Measurements from ENCODE around the gene EMC6.

EMC6 gene

DNA sequence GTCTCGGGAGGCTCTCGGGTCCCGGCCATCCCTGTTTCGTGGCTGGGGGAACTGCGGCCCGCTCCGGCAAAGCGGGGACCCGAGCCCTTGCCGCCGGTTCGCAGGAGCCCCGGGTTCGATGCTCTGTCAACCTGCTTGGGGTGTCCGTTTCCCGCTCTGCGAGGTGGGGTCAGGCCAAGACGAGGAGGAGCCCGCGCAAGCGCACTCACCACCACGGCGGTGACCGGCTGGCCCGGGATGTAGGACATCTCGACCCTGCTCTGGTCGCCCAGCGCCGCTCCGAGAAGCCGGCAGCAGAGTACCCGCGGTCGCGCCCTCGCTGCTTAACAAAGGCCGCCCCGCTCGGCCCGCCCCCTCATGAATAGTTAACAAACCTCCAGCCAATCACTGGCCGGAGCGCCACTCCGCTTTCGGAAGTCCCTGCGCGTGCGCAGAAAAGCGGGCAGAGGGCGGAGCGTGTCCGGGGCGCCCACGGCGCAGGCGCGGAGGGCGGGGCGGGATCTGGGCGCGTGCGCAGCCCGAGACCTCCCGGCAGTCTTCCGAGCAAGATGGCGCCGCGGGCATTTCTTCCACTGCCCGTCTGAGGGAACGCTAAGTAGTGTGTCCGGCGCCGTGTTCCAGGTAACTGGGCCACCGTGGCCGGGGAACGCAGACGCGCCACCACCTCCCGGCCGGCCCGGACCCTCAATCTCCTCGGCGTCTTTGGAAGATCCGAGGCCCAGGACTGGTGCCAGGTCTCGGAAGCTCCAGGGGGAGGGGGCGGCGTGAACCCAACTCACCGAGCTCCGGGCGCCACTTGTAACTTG lies at the start of gene EMC6, which contains the start of gene TAX1BP3:
EMC6 (plus strand) TSS at position 534 of the 806 bp plus-strand sequence. CDS start 335 bp downstream, outside the sequence.
TAX1BP3 (minus strand) TSS at position 300 of the 806 bp plus-strand sequence; CDS start at position 248, 52 bp downstream.
- DNase-seq = peak; percentile 99

DNA sequence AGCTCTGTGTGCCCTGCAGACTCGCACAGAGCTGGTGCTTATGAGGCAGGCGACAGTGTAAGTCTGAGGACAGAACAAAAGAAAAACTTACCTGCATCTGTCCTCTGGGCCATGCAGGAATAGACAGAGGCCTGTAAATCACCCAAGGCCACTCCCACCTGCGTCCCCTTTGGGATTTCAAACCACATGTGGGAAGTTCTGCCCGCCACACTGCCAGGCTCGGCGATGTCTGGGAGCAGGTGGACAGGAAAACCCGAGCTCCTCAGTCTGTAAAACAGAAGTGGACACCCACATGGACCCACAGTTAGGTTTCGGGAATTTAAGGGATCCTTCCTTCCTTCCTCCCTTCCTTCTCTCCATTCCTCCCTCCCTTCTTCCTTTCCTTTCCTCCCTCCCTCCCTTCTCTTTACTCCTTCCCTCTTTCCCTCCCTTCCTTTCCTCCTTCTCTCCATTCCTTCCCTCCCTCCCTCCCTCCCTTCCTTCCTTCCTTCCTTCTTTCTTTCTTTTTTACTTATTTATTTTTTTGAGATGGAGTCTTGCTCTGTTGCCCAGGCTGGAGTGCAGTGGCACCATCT lies 47.4 kb upstream of the EMC6 start:
- no peak for DNase-seq

DNA sequence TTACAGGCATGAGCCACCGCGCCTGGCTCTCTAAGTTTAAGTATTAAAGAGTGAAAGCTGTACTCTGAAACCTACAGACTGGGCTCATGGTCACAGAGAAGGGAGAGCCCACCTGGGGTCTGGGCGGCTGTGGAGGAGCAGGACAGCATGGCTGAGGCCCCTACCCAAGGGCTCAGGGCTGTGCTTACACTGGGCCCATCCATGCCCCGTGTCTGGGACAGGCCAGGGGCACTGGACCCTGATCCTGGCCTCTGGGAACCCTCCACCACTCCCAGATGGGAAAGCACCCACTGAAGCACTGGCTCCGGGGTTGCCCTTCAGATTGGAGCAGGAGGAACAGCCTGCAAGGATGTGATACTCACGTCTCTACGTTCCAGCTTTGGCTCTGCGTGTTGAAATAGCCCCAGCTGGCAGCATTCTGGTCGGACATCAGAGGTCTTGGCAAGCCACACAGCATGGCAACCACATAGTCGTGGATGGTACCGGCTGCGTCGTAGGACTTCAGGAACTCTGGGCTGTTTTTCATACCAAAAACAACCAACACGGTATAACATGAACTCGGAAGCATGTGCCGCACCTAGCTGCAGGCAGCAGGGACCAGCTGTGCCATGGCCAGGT lies 45.5 kb upstream of the EMC6 start:
- no peak for DNase-seq

DNA sequence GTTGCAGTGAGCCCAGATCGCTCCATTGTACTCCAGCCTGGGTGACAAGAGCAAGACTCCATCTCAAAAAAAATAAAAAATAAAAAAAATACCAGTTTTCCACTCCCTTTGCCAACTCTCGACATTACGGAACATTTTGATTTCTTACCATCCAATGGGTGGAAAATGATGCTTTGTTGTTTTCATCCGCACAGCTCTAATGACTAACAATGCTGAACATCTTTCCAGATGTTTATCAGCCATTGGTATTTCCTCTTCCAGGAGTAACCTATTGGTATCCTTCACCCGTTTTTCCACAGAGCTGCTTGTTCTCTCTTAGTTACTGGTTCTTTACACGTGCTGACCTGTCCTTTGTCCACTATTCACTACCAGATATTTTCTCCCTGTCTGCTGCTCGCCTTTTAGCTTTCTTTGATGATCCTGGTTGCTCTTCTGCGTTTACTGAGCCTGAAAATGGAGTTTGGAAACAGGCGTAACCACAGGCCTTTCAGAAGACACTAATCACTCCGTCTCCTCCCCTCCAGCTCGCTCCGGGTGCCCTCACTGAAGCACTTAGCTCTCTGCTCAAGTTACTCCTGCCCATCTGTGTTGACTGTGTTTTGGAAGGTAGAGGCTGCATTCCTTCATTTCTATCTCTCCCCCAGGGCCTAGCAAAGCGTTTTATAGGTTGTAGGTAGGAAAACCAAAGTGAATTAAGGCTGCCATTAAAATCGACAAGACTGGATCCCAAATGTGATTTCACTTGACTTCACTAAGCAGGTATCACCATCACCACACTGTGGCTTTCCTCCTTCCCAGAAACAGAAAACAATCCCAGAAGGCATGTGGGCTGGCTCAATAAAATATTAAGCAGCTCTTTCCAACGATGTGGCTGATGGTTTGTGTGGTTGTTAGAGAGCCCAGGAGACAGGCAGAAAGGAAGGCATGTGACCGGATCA lies 41.5 kb upstream of the EMC6 start:
- no peak for DNase-seq

DNA sequence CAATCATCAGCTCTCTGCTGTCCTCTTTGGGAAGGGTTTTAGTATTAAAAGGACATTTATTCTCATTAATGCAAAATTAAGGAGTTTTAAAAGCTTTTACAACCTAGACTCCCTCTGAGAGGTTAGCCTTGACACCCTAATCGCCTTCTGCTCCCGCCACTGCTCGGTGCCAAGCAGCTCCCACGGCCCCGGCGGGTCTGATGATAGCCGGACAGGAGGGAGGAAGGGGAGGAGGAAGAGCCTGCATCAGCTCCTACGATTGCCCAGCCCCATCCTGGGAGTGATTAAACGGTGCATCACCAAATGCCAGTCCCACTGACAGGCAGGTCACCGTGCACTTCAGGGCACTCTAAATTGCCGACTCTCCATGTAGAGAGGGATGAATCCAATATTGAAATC lies 40.8 kb upstream of the EMC6 start:
- no peak for DNase-seq

DNA sequence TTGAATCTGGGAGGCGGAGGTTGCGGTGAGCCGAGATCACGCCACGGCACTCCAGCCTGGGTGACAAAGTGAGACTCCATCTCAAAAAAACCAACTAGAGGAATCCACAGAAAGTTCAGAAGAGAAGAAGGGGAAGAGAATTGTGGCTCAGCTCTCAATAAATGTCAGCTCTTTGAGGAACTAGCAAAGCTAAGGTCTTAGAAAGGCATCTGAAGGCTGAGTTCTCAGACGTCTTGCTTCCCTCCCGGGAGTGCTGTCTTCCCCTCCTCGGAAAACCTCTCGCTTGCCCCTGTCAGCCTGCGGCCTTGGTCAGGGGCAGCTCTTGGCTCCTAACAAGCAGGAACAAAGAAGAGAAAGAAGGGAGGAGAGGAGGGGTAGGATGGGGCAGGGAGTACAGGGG lies 37.8 kb upstream of the EMC6 start:
- no peak for DNase-seq

GRCh38 chr17:3632287-3632686 lies 36.3 kb upstream of the EMC6 start:
- DNase-seq = no peak

GRCh38 chr17:3635474-3636153 lies 33.0 kb upstream of the EMC6 start:
- no peak for DNase-seq

DNA sequence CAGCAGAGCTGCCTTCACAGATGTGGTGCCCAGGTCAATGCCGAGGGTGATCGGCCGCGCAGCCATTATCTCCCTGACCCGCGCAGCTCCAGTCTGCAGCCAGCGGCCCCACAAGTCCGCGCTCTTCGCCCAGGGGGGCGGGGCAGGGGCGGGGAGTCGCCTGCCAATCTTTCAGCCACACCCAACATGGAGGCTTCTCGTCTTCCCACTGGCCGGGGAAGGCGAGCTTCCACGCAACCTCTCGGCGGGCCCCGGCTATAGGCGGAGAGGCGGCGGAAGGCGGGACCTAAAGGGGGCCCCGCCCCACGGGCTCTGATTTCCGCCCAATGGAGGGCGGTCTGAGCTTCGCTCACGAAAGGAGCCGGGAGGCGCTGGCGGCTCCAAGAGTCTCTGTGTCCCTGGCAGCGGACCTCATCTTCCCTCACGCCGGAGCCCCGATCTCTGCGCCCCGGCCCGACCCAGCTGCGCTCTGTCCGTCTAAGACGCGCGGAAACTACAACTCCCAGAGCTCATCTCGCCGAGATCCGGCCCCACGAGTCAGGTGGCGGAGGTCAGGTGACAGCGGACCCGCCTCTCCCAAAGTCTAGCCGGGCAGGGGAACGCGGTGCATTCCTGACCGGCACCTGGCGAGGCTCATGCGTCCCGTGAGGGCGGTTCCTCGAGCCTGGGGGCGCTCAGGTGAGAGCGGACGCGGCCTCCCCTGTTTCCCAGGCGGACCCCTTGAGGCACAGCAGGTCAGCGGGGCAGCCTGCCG lies 32.3 kb upstream of the EMC6 start, which contains the start of the genes CTNS and SHPK:
CTNS (plus strand) TSS at position 607 of the 754 bp plus-strand sequence. CDS start 3,447 bp downstream, outside the sequence.
SHPK (minus strand) TSS at position 97 of the 754 bp plus-strand sequence; CDS start at position 66, 31 bp downstream.
- DNase-seq = peak; percentile 97

GRCh38 chr17:3636908-3637373 lies 31.7 kb upstream of the EMC6 start:
- no peak for DNase-seq

GRCh38 chr17:3639981-3640596 lies 28.5 kb upstream of the EMC6 start:
- DNase-seq = no peak

DNA sequence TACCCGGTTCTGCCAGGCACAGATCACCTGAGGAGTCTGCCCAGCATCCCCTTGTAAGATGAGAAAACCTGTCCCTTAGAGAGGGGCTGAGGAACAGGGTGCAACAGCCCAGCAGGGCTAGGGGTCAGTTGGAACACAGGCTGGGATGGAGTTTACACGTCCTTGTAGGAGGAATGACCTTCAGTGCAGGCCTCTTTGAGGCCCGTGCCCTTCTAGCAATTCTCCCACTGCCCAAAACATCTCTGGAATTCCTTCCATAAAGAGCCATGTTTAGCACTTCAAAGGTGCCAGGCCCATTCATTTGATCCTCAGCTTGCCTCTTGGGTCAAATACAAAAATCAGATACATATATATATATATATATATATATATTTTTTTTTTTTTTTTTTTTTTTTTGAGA lies 27.6 kb upstream of the EMC6 start:
- no peak for DNase-seq

GRCh38 chr17:3641717-3642486 lies 26.7 kb upstream of the EMC6 start:
- no peak for DNase-seq

DNA sequence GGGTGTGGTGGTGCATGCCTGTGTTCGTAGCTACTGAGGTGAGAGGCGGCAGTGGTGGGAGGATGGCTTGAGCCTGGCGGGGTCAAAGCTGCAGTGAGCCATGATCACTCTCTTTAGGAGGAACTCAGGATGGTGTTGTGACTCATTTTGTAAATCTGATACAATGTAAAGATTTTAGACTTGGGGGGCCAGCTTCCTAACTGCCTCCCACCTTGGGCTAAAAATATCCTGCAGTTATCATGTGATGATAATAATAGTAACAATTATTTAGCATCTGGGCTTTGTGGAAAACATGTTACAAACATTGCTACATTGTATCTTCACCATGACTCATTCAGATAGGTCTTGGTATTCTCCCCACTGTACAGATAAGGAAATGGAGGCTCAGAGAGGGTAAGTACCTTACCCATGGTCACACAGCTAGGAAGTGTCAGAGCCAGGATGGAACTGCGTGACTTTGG lies 24.7 kb upstream of the EMC6 start:
- DNase-seq = no peak

- no peak for DNase-seq
Observed at GRCh38 chr17:3645310-3645709, 23.3 kb upstream of the EMC6 start.

DNA sequence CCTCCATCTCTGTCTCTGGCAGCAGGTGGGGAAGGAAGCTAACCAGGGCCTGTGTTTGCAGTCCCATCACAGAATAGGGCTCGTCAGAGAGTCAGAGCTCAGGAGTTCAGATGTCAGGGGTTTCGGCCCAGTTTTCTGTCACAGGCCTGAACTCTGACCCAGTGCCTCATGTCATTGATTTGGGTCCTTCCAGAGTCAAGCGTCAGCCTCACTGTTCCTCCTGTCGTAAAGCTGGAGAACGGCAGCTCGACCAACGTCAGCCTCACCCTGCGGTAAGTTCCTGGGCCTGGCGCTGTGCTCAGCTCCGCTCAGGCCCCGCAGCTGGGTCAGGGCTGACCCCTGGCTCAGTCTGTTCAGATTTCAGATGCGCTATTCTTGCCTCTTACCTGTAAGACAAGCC lies 21.4 kb upstream of the EMC6 start:
- DNase-seq = no peak

DNA sequence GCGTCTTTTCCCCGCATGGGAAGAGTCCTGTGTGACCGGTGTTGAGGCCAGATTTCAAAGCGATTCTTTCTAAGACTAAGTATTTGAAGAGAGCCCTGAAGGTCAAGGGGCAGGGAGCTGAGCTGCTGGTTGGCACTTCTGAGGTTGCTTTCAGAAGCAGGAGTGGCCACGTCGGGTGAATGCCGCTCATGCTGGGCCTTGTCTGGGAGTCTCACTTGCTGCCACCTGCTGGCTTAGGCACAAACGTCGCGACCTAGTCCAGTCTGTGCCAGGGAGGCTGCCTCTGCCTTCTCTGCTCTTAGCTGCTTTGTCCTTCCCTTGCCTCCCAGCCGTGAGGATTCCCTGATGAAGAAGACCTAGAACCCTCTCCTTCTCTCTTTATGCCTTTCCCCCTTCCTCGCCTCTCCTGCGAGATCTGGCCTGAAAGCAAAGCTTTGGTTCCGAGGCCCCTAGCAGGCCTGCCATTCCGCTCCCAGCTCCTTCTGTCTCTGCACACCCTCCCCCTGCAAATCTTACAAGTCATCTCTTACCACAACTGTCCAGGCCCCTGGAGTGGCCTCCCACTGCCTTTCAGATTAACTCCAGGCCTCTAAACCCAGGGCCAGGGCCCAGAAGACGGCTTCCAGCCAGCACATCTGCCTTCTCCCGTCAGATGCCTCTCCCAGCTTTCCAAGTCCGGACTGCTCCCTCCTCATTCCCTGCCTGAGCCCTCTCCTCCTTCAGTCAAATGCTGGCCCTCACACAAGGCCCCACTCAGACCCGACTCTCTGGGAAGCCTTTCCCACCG lies 20.6 kb upstream of the EMC6 start:
- DNase-seq = peak; percentile 8

GRCh38 chr17:3655766-3656165 lies 12.8 kb upstream of the EMC6 start:
- DNase-seq = no peak

DNA sequence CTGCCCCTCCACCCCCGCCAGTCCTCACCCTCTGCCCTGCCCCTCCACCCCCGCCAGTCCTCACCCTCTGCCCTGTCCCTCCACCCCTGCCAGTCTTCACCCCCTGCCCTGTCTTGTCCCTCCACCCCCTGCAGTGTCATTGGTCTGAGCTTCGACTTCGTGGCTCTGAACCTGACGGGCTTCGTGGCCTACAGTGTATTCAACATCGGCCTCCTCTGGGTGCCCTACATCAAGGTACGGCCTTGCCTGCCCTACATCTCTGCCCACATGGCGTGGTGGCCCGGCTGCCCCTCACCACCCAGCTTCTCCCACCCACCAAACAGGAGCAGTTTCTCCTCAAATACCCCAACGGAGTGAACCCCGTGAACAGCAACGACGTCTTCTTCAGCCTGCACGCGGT lies 12.3 kb upstream of the EMC6 start:
- no peak for DNase-seq
